Measurements from ENCODE around the gene TES. TPM values are rescaled to one million over a fixed set of nuclear protein-coding genes. Genes with fewer than 3 reads are reported as not detected.

Gene TES
- total and polyA plus RNA-seq, 2 of the 8 experiments (the other 6 are each of a cell fraction or from before 2014, with no cell fraction given), result 18.2 to 36.3 TPM

DNA sequence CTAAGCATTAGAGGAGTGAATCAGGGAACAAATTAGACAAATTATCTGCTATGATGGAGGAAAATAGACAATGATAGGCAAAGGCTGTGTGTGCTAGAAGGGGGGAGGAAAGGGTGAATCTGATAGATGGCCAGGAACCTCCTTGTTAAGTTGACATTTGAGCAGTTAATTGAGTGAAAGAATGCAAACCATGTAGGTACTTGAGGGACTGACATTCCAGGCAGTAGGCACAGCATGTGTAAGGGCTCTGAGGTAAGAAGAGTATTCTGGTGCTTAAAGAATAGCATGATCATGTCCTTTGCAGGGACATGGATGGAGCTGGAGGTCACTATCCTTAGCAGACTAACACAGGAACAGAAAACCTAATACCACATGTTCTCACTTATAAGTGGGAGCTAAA is 48.6 kb upstream of the TES start:
- H4K5ac ChIP-seq (ENCODE audit: insufficient read length, low read depth, low read length), result no peak overlapping the region
- no peak overlapping the region for H2BK15ac ChIP-seq (ENCODE audit: low read length)
- H2BK120ac ChIP-seq (replicated peaks; ENCODE audit: low read depth, low read length), result no peak overlapping the region
- H2BK12ac ChIP-seq (ENCODE audit: low read depth, low read length), result no peak overlapping the region
- H3K4me1 ChIP-seq (replicated peaks in 1 of 4; ENCODE audit: control insufficient read depth in 3 of 4, insufficient read depth in 4 of 4, low read length in 3 of 4), result peaks cover 0 to 4% (median 0%) of the 10 kb centered on the region in 4 experiments; a peak in 2 of 7 replicates
- no peak overlapping the region for H3K18ac ChIP-seq (ENCODE audit: extremely low read depth, low read length)
- no peaks in the 10 kb centered on the region for H3K36me3 ChIP-seq (ENCODE audit: control insufficient read depth in 2 of 4, insufficient read depth in 4 of 4, low read length in 3 of 4)
- H3K56ac ChIP-seq (replicated peaks; ENCODE audit: insufficient read length, low read depth, low read length), result no peak overlapping the region
- H3K9ac ChIP-seq (replicated peaks in 1 of 4; ENCODE audit: extremely low read depth in 1 of 4, low read depth in 3 of 4, low read length in 3 of 4), result no peak overlapping the region
- no peak overlapping the region for H2AK5ac ChIP-seq (ENCODE audit: low read depth, low read length)
- no peak overlapping the region for H3K4me3 ChIP-seq (ENCODE audit: extremely low read depth in 1 of 4, insufficient read depth in 2 of 4, low read depth in 3 of 4, low read length in 4 of 4)
- H3K9me3 ChIP-seq (ENCODE audit: insufficient read depth in 2 of 2, low read depth in 1 of 2, low read length in 1 of 2), result no peaks in the 10 kb centered on the region
- no peak for TF ChIP-seq SP4 (IDR thresholded peaks at IDR 0.05; ENCODE audit: low read length)
- TF ChIP-seq BCL11A (IDR thresholded peaks at IDR 0.05; ENCODE audit: low read depth in 2 of 2, low read length in 2 of 2), result peak in 1 of 2 experiments; percentile 37
- no peak for TF ChIP-seq GTF2F1 (IDR thresholded peaks at IDR 0.05; ENCODE audit: borderline replicate concordance, low read depth, low read length)
- TF ChIP-seq FOSL1 (IDR thresholded peaks at IDR 0.05; ENCODE audit: insufficient read depth, low read depth, low read length), result no peak
- no peak for TF ChIP-seq SP2 (IDR thresholded peaks at IDR 0.05; ENCODE audit: low read length)
- TF ChIP-seq SIN3A (conservative IDR thresholded peaks at IDR 0.05 in 1 of 2, IDR thresholded peaks at IDR 0.05 in 1 of 2; ENCODE audit: low read depth in 1 of 2, low read length in 2 of 2), result 0 out of 4 replicates have a peak, but pooled peaks of 1 of the 2 experiments have one; percentile 31
- peak; percentile 99 for TF ChIP-seq TEAD4 (IDR thresholded peaks at IDR 0.05; ENCODE audit: low read depth, low read length)
- TF ChIP-seq JUND (IDR thresholded peaks at IDR 0.05; ENCODE audit: low read length), result 0 out of 2 replicates have a peak, but pooled peaks have one; percentile 7
- TF ChIP-seq SP1 (IDR thresholded peaks at IDR 0.05; ENCODE audit: low read depth, low read length), result peak; percentile 59; the same call in 1 of the 2 replicates
- TF ChIP-seq JUN (IDR thresholded peaks at IDR 0.05; ENCODE audit: low read depth, low read length), result no peak
- TF ChIP-seq GABPA (IDR thresholded peaks at IDR 0.05; ENCODE audit: borderline replicate concordance, insufficient read depth, low read length), result no peak
- TF ChIP-seq NANOG (IDR thresholded peaks at IDR 0.05; ENCODE audit: insufficient read depth, low read depth, low read length, poor library complexity, severe bottlenecking), result peak; percentile 91
- TF ChIP-seq KDM5A (IDR thresholded peaks at IDR 0.05; ENCODE audit: low read length), result no peak
- no peak for TF ChIP-seq ASH2L (IDR thresholded peaks at IDR 0.05; ENCODE audit: low read length)
- no peak overlapping the region for H4K91ac ChIP-seq (replicated peaks; ENCODE audit: insufficient read length, low read length)
- no peak overlapping the region for H4K8ac ChIP-seq (ENCODE audit: extremely low read depth, insufficient read depth, low read length)
- H3K4ac ChIP-seq (replicated peaks; ENCODE audit: insufficient read length, low read depth, low read length), result no peak overlapping the region
- no peak overlapping the region for H2BK5ac ChIP-seq (ENCODE audit: low read depth, low read length)
- H4K20me1 ChIP-seq (replicated peaks in 1 of 2; ENCODE audit: control insufficient read depth in 1 of 2, insufficient read depth in 2 of 2, low read length in 2 of 2), result no peaks in the 10 kb centered on the region
- ChIA-PET POLR2A (ENCODE audit: partially characterized antibody) (interaction anchor here (1.0 kb wide), 1 partner anchor 8 kb away, joined by 3 read pairs; no protein-coding TSS in a partner anchor), CTCF (ENCODE audit: partially characterized antibody) (interaction anchor here (1.0 to 3.1 kb wide), 4 partner anchors 9 to 75 kb away, joined by 3 to 9 read pairs (median 4); no protein-coding TSS in a partner anchor)
- no peak overlapping the region for H2BK20ac ChIP-seq (ENCODE audit: low read length)
- H3K79me2 ChIP-seq (ENCODE audit: control insufficient read depth in 1 of 2, insufficient read depth in 2 of 2, low read length in 2 of 2), result no peaks in the 10 kb centered on the region
- H2AFZ ChIP-seq (ENCODE audit: low read length), result no peak overlapping the region
- no peak overlapping the region for H3K14ac ChIP-seq (ENCODE audit: insufficient read length)
- H3K23me2 ChIP-seq (ENCODE audit: low read depth, low read length), result no peaks in the 10 kb centered on the region; the same call in 1 of the 2 replicates
- no peaks in the 10 kb centered on the region for H3K27me3 ChIP-seq (replicated peaks in 1 of 4; ENCODE audit: control insufficient read depth in 3 of 4, extremely low read depth in 1 of 4, insufficient read depth in 3 of 4, low read length in 3 of 4)
- H3K23ac ChIP-seq (ENCODE audit: insufficient read length), result no peak overlapping the region
- DNase-seq (ENCODE audit: low read depth in 1 of 2, low spot score in 2 of 2), result no peak
- no peak overlapping the region for H3K27ac ChIP-seq (ENCODE audit: low read depth, low read length)
- FAIRE-seq, result peak; percentile 91
- no peaks in the 10 kb centered on the region for H3K79me1 ChIP-seq (ENCODE audit: low read depth, low read length)
- peak overlapping the region; percentile 29 to 33; a peak in 1 of 4 replicates for H3K4me2 ChIP-seq (ENCODE audit: insufficient read depth in 1 of 2, low read depth in 2 of 2, low read length in 2 of 2)
